Duodenal mucosa (tissue), 2 donors: ENCODE data around the gene SLC6A11.

Source experiments
- H3K27ac ChIP-seq: one replicate; pipeline ENCODE4 v1.7.0; 2013; ENCODE audit warnings: low read depth, low read length
- H3K27me3 ChIP-seq, 2 donors: one replicate each; pipeline ENCODE4 v1.7.0; 2013; ENCODE audit warnings: low read length in 2 of 2, control low read depth in 1 of 2; ENCODE audit not compliant: insufficient read depth in 2 of 2, control insufficient read depth in 1 of 2
- H3K36me3 ChIP-seq, 2 donors: one replicate each; pipeline ENCODE4 v1.7.0; 2013; ENCODE audit warnings: low read length in 2 of 2, control low read depth in 1 of 2; ENCODE audit not compliant: insufficient read depth in 2 of 2, control insufficient read depth in 1 of 2
- H3K4me1 ChIP-seq, 2 donors: one replicate each; pipeline ENCODE4 v1.7.0; 2013; ENCODE audit warnings: low read length in 2 of 2, control low read depth in 1 of 2; ENCODE audit not compliant: insufficient read depth in 2 of 2, control insufficient read depth in 1 of 2
- H3K4me3 ChIP-seq, 2 donors: one replicate each; pipeline ENCODE4 v1.7.0; 2013; ENCODE audit warnings: low read length in 2 of 2, low read depth in 1 of 2
- H3K9ac ChIP-seq, 2 donors: one replicate each; pipeline ENCODE4 v1.7.0; 2013; ENCODE audit warnings: low read length in 2 of 2, low read depth in 1 of 2
- H3K9me3 ChIP-seq, 2 donors: one replicate each; pipeline ENCODE4 v1.7.0; 2013; ENCODE audit warnings: low read length in 2 of 2, control low read depth in 1 of 2; ENCODE audit not compliant: control insufficient read depth in 1 of 2

Gene SLC6A11

GRCh38 chr3:10855083-10855870 is 39.2 kb downstream of the SLC6A11 start:
- H3K9ac ChIP-seq: no peak overlapping the region
- H3K9me3 ChIP-seq: no peaks in the 10 kb centered on the region
- H3K27ac ChIP-seq: no peak overlapping the region
- no peak overlapping the region for H3K4me3 ChIP-seq
- peaks cover 0 to 1% of the 10 kb centered on the region in 2 donors for H3K27me3 ChIP-seq
- H3K36me3 ChIP-seq: no peaks in the 10 kb centered on the region
- H3K4me1 ChIP-seq: no peaks in the 10 kb centered on the region

GRCh38 chr3:10855871-10856662 is 40.0 kb downstream of the SLC6A11 start:
- no peaks in the 10 kb centered on the region for H3K36me3 ChIP-seq
- H3K9me3 ChIP-seq: no peaks in the 10 kb centered on the region
- no peak overlapping the region for H3K4me3 ChIP-seq
- H3K4me1 ChIP-seq: no peaks in the 10 kb centered on the region
- no peak overlapping the region for H3K27ac ChIP-seq
- H3K9ac ChIP-seq: no peak overlapping the region
- peaks cover 0 to 4% of the 10 kb centered on the region in 2 donors for H3K27me3 ChIP-seq

- H3K9ac ChIP-seq: no peak overlapping the region
- no peaks in the 10 kb centered on the region for H3K9me3 ChIP-seq
- no peak overlapping the region for H3K4me3 ChIP-seq
- H3K36me3 ChIP-seq: no peaks in the 10 kb centered on the region
- H3K27me3 ChIP-seq: peaks cover 0 to 4% of the 10 kb centered on the region in 2 donors
- H3K27ac ChIP-seq: no peak overlapping the region
- H3K4me1 ChIP-seq: no peaks in the 10 kb centered on the region
These were observed 41.2 kb downstream of the SLC6A11 start for GRCh38 chr3:10857235-10857634.

- Histone ChIP-seq H3K27ac (no peak overlapping the region), H3K36me3 (no peaks in the 10 kb centered on the region), H3K9me3 (no peaks in the 10 kb centered on the region), H3K9ac (no peak overlapping the region), H3K27me3 (peaks cover 0 to 7% of the 10 kb centered on the region in 2 donors), H3K4me3 (no peak overlapping the region), H3K4me1 (no peaks in the 10 kb centered on the region)
These were observed 42.1 kb downstream of the SLC6A11 start for GRCh38 chr3:10858091-10858490.

- no peaks in the 10 kb centered on the region for H3K4me1 ChIP-seq
- peaks cover 0 to 3% of the 10 kb centered on the region in 2 donors for H3K27me3 ChIP-seq
- H3K9ac ChIP-seq: no peak overlapping the region
These were observed 51.4 kb downstream of the SLC6A11 start for GRCh38 chr3:10867384-10867783.

GRCh38 chr3:10869460-10869859 is 53.4 kb downstream of the SLC6A11 start:
- H3K9ac ChIP-seq: no peak overlapping the region
- no peak overlapping the region for H3K4me3 ChIP-seq
- no peaks in the 10 kb centered on the region for H3K9me3 ChIP-seq
- H3K36me3 ChIP-seq: no peaks in the 10 kb centered on the region
- no peak overlapping the region for H3K27ac ChIP-seq
- no peaks in the 10 kb centered on the region for H3K27me3 ChIP-seq
- no peaks in the 10 kb centered on the region for H3K4me1 ChIP-seq

More at GRCh38 chr3:10867384-10867783, 51.4 kb downstream of the SLC6A11 start:
- H3K27ac ChIP-seq: no peak overlapping the region
- no peaks in the 10 kb centered on the region for H3K36me3 ChIP-seq
- no peak overlapping the region for H3K4me3 ChIP-seq
- H3K9me3 ChIP-seq: no peaks in the 10 kb centered on the region

- Histone ChIP-seq H3K27ac (no peak overlapping the region), H3K9me3 (no peaks in the 10 kb centered on the region), H3K4me1 (no peaks in the 10 kb centered on the region), H3K4me3 (no peak overlapping the region), H3K9ac (no peak overlapping the region), H3K36me3 (no peaks in the 10 kb centered on the region), H3K27me3 (no peaks in the 10 kb centered on the region)
These were observed 54.3 kb downstream of the SLC6A11 start for GRCh38 chr3:10870296-10870695.

GRCh38 chr3:10873415-10873814 is 57.4 kb downstream of the SLC6A11 start:
- no peaks in the 10 kb centered on the region for H3K4me1 ChIP-seq
- no peak overlapping the region for H3K27ac ChIP-seq
- no peaks in the 10 kb centered on the region for H3K27me3 ChIP-seq
- H3K4me3 ChIP-seq: no peak overlapping the region
- no peaks in the 10 kb centered on the region for H3K9me3 ChIP-seq
- H3K9ac ChIP-seq: no peak overlapping the region
- no peaks in the 10 kb centered on the region for H3K36me3 ChIP-seq

- Histone ChIP-seq H3K4me3 (no peak overlapping the region), H3K9ac (no peak overlapping the region), H3K36me3 (no peaks in the 10 kb centered on the region), H3K27me3 (no peaks in the 10 kb centered on the region), H3K27ac (no peak overlapping the region), H3K4me1 (no peaks in the 10 kb centered on the region), H3K9me3 (no peaks in the 10 kb centered on the region)
These were observed 59.9 kb downstream of the SLC6A11 start for GRCh38 chr3:10875914-10876313.

GRCh38 chr3:10876661-10877060 is 60.6 kb downstream of the SLC6A11 start:
- Histone ChIP-seq H3K27me3 (no peaks in the 10 kb centered on the region), H3K36me3 (no peaks in the 10 kb centered on the region), H3K4me1 (no peaks in the 10 kb centered on the region), H3K9ac (no peak overlapping the region), H3K27ac (no peak overlapping the region), H3K4me3 (no peak overlapping the region), H3K9me3 (no peaks in the 10 kb centered on the region)
